HG03378 (cell line): ENCODE data around the gene DGCR6L.
"Not testable (repeated sequence)": the region's sequence is repeated elsewhere in the genome, so short reads cannot be mapped to it uniquely, and the experiment has no call there.

ENCODE experiments used
- ATAC-seq: cut with Tn5 transposase; IDR thresholded peaks from one replicate; pipeline ENCODE4 v1.9.1; 2021; ENCODE audit warnings: mild to moderate bottlenecking, moderate library complexity; ENCODE audit not compliant: unreplicated experiment

Gene DGCR6L

DNA sequence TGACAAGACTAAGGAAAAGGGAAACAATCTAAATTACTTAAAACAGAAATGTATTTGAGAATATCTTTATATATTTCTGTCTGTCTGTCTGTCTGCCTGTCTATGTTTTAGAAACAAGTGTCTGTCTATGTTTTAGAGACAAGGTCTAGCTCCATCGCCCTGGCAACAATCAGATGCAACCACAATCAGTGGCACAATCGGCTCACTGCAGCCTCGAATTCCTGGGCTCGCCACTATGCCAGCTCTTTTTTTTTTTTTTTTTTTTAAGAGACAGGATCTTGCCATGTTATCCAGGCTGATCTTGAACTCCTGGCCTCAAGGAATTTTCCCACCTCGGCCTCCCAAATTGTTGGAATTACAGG is 8.7 kb upstream of the DGCR6L start:
- ATAC-seq: not testable (repeated sequence)

DNA sequence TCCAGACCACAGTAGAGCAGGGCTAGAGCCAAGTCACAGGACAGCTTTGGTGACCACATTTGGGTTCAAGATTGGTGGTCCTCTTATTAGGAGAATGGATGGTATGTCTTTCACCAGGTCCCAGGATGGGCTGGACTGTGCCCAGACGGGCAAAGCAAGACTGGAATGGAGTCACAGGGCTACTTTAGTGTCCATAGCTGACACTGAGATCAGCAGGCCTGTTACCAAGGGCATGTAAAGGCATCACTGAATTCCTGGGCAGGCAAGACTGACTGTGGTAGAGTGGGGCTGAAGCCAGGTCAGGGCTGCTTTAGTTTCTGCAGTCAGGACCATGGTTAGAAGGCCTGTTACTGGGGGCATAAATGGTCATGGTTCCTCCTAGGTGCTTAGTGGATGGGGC is 6.1 kb upstream of the DGCR6L start:
- ATAC-seq: not testable (repeated sequence)

DNA sequence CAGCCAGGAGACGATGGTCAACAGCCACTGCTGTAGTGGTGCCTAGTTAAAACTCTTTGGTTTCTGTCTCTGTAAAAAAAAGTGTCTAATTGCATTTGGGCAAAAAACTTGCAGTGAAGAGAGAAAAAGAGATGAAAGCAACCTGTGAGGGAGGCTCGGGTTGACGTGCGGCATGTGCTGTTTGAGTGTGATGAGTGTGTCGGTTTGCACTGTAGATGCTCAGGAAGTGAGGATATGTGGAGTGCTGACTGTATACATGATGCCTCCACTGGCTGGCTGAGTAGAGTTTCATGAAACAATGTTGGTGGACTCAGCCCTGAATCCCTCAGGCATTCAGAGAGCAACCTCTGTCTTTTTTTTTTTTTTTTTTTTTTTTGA is 4.3 kb upstream of the DGCR6L start:
- no peak for ATAC-seq

DNA sequence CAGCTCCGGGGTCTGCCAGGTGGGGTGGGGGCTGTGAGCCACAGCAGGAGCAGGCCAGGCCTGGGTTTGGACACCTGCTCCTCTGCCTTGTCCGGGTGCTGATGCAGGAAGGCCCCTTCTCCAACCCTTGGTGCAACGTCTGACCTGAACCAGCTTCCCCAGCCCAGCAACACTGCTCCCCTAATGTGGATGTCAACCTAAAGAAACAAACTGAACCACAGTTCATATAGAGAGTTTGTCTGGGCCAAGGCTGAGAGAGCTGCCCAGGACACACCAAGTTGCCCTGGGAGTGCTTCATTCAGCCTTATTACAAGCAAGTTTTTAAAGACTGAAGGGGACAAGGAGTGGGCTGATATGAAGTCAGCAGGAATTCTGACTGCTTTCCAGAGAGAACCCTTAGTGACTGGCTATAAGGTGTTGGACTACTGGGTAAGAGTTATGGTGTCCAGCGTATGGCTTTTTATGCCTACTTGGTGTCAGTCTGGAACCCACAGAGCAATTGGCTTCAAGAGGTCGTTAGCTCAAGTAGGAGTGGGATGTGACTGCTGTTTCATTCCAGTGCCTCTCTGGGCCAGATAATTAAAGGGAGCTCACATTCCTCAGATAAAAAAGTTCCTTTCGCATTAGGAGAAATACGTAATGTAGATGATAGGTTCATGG is 1.8 kb upstream of the DGCR6L start:
- not testable (repeated sequence) for ATAC-seq

DNA sequence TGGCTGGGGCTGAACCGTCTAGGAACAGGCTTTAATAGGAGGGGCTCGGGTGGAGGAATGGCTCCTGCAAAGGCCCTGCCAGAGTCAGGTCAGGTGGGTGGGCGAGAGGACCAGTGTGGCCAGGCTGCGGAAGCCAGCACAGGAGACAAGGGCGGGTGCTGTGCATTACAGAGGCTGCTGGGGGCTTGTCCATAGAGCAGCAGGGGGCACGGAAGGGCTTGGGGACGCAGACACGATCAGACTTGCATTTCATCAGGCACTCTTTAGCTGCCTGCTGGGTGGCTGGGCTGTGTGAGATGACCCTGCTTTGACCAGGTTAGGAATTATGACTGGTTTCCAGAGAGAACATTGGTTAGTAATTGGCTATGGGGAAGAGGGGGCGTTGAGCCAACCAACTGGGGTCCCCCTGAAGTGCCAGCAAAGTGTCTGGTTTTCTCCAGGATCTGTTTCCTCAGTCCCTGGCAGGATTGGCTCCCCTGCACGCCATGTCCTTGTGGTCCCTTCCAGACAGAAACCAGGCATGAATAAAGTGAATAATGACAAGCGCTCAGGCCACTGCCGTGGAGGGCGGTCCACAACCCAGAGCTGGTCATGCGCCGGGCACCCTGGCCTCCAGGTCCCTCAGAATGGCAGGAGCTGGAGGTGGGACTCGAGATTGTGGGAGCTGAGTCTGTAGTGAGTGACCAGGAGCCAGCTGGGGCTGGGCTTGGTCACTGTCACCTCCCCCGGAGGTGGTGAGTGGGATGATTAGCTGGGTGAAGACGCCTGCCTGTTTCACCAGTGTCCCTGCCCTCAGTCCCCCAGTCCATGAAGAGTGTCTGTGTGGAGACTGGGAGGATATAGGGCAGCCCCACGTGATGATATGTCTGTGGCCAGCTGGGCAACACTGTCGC is 1.0 kb upstream of the DGCR6L start:
- not testable (repeated sequence) for ATAC-seq

DNA sequence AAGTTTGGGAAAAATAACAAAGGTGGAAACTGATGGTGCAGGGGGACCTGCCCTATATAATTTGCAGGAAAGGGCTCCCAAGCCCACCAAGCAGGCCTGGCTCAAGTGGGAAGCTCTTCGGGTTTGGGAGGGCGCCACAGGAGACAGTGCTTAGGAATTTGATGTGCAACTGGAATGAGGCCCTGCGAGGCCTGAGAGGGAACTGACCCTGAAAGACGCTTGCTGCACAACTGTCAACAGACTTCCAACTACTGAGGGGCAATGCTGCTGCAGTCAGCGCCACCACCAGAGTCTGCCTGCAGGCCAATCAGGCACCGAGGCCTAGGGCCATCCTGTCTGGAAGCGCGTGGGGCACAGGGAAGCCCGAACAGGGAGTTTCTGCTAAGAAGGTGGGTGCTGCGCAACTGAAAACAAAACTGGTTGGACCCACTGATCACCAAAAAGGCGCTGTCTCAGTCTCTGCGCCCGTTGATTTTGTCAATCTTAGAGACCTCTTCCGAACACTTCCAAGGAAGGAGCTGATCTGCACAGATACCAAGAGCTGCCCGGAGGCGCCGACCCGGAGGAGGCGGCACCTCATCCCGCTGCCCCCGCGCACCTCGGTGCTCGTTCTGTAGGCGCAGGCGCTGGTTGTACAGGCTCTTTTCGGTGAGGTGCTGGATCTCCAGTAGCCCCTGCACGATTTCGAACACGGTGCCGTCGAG is 667 bp downstream of the DGCR6L start:
- no peak for ATAC-seq

DNA sequence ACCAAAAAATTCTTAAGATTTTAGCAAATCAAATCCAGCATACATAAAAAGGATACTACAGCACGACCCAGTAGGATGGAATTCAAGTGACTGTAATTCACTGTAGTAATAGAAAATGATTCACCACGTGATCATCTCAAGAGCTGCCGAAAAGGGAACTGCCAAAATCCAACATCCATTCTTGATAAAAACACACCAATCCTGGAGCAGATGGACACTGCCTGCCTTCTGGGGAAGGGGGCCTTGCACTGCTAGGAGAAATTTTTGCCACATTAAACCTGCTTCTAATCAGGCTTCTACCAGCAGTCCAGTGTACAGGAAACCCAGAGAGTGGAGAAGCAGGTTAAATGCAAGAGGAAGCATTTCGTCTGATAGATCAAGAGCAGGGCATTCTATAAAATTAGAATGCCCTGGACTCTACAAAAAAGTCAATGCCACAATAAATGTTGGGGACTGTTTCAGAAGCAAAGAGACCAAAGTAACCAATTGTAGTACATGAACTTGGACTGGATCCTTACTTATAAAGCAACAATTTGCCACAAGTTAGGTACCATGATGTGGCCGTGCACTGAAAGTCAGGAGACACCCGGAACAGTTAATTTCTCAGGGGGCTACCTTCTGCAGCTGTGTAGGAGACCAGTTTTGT is 1.7 kb downstream of the DGCR6L start:
- ATAC-seq: not testable (repeated sequence)

DNA sequence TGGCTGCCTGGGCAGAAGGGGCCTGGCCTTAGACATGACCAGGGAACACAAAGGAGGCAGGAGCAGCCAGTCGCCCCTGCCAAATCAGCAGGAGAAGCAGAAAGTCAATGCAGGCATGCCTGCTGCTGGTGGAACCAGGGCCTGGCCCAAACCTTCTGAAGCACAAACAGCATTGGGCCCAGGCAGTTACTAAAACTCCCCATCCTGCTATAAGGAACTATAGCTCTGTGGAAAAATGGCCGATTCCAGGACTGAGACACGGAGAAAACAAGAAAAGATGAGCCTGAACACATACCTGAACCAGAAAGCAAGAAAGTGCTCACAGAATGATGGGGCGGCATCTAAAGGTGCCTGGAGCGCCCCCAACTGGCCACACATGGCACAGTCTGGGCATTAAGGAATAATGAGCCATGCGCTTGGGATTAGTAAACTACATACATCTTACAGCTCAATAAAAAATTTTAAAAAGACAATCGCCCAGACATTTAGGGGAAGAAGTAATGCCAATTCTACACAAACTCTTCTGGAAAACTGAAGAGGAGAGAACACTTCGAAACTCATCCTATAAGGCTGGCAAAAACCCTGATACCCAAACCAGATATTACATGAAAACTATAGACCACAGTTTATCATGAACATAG is 2.3 kb downstream of the DGCR6L start:
- not testable (repeated sequence) for ATAC-seq

DNA sequence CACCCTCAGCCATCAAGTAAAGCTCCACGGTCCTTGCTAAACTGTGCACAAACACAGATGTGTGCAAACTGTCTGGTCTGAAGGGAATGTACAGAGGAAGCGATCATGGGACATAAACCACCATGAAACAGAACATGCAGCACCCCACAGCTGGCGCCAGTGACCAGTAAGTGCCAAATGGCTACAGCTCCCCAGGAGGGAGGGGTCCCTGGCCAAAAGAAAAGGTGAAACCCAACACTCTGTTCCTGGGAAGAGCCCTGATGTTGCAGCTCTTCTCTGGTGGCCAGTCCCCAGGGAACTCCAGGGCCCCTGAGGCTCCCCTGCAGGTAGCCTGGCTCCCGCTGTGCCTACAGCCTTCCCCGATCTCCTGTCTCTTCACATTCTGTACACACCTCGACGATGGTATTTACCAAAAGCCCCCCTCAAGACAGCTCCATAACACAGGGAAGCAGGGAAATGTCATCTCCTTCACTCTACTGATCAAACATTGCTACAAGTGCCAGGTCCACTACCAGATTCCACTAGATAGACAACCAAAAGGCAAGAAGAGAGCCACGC is 2.9 kb downstream of the DGCR6L start:
- no peak for ATAC-seq

DNA sequence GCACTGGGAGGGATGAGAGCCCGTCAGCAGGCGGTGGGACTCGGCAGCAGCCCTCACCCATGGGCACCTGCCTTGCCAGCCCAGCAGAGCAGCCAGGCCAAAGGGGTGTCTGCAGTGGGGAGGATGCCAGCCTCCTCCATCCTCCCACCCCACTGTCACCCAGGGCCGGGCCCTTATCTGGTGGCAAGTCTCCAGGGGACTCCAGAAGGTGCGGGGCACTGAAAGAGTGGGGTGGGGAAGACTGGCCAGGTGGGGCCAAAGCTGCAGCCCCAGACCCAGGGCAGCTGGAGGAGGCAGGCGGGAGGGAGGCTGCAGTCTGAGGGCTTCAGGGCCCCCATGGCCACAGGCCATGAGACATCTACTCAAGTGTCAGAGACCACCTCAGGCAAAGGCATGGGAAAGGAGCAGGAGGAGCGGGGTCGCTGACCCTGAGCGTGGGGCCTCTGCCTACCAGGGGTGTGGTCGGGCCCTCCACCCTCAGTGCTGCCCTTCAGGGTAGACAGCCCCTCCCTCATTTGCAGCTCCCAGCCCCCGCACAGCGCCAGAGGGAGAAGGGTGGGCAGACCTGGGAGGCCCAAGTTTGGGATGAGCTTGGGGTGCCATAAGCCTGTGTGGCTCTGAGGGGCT is 3.5 kb downstream of the DGCR6L start:
- no peak for ATAC-seq

DNA sequence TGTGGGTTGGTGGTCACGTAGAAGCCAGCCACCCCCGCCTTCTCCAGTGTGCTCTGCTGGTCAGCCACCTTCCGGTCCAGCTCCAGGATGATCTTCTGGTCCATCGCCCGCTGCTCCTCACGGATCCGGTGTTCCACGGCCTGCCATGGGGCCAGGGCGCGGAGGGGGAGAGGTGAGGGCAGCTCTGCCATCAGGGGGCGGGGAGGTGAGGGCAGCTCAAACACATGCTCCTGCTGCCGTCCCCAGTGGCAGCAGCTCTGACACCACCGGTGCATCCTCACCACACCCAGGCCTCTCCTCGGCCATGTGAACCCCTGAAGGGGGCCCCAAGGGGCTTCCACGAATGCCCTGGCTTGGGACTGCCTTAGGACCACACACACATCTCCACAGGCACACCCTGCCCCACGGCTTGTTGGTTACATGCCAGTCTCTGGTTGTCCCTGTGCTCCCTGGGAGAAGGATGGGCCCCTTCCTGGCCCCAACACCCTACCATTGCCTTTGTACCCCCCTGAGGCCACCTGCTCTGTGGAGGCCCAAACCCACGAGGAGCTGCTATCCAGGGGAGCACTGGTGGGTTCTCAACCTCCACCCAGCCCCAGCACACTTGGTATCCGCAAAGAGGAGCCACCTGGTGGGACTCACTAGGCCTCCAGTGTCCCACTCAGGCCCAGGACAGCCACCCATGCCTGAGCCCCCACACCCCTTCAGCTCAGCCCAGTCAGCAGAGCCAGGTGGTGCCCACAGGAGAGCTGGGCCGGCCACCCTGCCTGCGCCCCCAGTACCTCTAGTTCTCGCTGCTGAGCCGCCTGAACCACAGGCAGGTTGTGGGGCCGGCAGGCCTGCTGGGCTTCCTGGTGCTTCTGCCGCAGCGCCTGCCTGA is 4.3 kb downstream of the DGCR6L start:
- ATAC-seq: no peak

DNA sequence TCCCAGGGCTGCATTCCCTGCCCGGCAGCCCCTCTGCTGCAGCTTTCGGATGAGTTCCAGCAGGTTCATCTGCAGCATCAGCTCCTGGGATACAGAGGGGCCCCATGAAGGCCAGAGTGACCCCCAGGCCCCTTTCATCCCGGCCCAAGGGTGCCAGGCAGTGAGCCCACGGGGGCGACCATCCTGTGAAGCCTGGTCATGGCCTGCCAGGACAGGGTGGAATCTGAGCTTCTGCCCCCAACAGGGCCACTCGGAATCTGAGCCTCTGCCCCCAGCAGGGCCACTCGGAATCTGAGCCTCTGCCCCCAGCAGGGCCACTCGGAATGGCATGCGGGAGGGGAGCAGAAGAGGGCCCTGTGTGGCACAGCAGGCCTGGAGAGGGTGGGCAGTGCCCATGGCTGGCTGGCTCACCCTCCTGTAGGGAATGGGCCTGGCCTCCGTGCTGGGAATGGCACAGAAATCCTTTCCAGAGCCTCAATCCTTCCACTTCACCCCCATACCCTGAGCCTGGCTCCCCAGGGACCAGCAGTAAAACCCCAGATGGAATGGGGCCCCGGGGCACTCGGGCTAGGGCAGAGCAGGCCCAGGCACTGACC is 5.0 kb downstream of the DGCR6L start:
- ATAC-seq: not testable (repeated sequence)

DNA sequence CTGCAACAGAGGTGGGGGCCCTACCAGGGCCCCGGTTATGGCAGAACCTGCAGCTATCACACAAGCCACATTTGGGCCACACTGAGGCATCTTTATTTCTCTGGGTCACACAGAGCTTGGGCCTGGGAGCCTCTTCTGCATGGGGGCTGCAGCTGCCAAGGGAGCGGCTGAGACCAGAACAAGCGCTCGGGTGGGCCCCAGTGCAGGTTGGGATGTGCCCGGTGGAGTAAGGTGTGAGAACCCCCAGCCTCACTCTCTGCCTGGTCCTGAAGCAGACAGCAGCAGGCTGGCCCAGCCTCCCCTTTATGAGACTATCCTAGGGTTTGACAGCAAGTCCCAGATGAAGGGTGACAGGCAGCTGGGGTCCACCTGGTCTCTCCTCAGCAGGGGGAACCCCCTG is 5.7 kb downstream of the DGCR6L start:
- ATAC-seq: not testable (repeated sequence)

DNA sequence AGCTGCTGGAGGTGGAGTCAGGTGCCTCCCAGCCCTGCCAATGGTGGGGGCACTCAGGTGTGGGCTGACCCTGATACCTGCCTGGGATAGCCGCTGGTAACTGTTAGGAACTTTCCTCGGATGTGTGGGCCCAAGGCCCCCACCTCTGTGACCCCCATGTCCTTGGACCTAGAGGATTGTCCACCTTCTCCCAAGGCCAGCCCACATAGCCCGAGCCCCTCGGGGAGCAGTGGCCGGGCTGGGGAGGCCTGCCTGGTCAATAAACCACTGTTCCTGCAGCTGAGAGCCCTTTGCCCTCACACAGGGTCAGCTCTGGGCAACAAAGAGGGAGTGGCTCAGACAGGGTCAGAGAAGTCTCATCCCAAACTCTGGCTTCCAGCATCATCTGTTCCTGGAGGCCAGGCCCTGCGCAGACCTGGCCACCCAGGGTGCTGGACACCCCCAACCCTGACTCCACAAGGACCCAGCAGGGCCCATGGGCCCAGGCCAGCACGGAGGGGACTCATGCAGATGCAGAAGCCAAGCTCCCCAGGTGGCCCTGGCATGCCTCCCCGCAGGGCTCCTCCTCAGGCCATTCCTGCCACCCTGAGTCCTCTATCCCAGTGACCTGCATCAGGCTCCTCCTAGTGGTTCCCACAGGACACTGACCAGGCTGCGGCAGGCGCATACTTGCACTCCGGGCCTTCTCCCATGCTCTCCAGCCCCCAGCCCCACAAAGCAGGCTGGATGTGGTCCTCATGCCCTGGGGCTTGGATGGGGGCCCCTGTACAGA is 6.4 kb downstream of the DGCR6L start:
- not testable (repeated sequence) for ATAC-seq

DNA sequence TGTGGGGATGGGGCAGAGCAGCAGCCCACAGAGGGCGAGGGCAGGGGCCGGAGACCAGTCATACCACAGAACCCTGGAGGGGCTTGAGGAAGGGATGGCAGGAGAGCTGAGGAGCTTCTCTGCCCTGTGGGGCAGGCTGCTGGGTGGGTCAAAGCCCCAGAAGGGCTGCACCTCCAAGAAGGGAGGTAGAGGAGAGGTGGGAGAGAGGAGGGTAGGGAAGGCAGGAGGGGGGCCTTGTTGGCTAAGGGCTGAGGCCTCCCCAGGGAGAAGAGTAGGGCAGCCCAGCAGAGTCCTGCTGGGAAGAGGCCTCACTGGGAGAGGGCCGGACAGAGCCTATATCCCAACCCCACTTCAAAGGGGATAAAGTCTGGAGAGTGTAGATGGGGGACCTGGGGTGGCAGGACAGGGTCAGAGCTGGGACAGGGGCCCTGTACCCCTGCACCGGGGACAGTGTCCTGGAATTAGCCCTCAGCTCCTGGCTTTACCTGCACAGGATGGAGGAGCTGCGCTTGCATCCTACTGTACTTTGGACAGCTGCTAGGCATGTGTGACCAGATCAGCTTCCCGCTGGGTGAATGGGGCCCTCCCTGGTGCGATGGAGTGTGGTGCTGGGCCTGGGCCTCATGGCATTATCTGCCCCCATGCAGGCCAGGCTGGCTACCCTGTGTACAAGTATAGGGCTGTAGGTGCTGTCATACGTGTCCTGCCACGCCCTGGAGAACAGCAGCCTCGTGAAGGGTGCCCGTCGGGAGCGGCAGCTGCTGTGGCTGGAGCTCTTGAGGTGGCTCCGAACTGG is 7.3 kb downstream of the DGCR6L start:
- ATAC-seq: no peak

DNA sequence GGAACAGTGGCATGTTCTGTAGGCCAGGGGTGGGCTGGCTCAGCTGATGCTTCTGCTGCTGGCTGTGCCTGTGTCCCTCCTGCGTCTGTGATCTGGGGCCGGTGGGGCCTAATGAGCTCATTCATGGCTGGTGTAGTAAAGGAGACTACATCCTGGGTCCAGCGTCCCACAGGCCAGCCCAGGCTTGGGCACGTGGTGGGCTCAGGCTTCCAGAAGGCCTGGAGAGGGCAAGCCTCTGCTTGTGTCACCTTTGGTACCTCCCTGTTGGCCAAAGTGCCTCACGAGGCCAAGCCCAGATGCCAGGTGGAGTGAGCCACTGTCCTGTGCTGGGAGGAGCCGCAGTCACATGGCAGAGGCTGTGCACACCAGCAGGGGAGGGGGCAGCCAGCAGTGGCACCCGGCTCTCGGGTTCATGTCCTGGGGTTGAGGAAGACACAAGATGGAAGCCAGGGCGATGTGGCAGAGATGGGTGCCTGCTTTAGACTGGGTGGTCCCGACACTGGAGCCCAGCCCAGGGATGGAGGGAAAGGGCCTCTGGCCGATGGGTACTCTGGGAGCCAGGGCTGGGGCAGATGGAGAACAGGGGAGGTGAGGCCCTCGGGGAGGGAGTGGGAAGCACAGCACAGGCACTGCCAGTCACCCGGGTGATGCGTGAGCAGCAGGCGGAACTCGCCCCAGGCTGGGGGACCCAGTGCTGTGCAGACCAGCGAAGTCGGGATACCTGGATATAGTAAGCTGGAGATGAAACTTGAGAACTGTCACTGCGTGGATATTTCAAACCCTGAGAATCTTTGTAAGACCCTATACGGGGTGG is 8.4 kb downstream of the DGCR6L start:
- not testable (repeated sequence) for ATAC-seq
